ENCODE measurements around the gene TWIST2. TPM values are rescaled to one million over a fixed set of nuclear protein-coding genes. Genes with fewer than 3 reads are reported as not detected.

TWIST2 gene
- not detected in 2 replicates for total RNA-seq

DNA sequence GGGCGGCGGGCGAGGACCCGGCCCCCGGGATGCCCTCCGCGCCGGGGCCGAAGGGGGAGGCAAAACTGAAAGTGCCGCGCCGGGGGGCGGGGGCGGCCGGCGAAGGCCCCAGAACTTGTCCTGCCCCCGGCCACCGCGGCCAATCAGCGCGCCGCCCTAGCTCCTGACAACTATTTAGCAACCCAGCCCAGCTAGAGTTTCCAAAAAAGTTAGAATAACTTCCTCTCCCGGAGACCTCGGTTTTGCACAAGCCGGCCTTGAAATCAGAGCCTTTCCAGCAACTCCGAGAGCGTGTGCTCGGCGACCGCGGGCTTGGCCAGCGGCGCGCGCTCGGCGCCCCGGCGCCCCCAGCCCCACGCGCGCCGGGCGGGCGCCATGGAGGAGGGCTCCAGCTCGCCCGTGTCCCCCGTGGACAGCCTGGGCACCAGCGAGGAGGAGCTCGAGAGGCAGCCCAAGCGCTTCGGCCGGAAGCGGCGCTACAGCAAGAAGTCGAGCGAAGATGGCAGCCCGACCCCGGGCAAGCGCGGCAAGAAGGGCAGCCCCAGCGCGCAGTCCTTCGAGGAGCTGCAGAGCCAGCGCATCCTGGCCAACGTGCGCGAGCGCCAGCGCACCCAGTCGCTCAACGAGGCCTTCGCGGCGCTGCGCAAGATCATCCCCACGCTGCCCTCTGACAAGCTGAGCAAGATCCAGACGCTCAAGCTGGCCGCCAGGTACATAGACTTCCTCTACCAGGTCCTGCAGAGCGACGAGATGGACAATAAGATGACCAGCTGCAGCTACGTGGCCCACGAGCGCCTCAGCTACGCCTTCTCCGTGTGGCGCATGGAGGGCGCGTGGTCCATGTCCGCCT is at the start of gene TWIST2:
Gene TWIST2, plus strand, starts transcription at position 245 of the 850 bp plus-strand sequence. Its CDS starts 131 bp downstream, at position 376.
- intact Hi-C loops (cut with micrococcal nuclease) = no loop called here

DNA sequence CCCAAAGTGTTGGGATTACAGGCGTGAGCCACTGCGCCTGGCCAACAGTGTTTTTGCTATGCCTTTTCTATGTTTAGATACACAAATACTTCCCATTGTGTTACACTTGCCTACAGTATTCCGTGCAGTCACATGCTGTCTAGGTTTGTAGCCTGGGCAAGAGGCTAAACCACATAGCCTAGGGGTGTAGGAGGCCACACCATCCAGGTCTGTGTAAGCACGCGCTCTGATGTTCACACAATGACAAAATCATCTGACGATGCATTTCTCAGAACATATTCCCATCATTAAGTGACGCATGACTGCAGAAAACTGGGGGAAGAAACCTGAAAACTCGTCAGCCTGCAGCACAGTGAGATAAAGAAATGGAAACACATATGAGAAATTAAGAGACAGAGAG is 46.1 kb upstream of the TWIST2 start:
- intact Hi-C loops (cut with micrococcal nuclease) = no loop called here

DNA sequence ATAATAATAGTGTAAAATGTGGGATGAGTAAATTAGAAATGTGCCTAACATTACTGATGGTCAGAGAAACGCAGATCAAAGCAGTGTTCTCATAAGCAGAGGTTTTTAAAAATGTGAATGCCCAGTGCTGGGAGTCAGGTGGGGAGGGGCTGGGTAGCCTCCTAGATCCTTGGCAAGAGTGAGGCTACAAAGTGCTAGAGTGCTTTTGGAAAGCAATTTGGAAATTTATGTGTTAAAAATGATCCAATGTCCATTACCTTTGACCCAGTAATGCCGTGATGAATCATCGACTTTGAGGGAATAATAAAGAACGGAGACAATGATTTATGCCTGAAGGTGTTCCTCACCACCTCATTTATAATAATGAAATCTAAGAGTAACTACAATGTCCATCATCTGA is 44.9 kb upstream of the TWIST2 start:
- intact Hi-C loops (cut with micrococcal nuclease) = no loop called here

DNA sequence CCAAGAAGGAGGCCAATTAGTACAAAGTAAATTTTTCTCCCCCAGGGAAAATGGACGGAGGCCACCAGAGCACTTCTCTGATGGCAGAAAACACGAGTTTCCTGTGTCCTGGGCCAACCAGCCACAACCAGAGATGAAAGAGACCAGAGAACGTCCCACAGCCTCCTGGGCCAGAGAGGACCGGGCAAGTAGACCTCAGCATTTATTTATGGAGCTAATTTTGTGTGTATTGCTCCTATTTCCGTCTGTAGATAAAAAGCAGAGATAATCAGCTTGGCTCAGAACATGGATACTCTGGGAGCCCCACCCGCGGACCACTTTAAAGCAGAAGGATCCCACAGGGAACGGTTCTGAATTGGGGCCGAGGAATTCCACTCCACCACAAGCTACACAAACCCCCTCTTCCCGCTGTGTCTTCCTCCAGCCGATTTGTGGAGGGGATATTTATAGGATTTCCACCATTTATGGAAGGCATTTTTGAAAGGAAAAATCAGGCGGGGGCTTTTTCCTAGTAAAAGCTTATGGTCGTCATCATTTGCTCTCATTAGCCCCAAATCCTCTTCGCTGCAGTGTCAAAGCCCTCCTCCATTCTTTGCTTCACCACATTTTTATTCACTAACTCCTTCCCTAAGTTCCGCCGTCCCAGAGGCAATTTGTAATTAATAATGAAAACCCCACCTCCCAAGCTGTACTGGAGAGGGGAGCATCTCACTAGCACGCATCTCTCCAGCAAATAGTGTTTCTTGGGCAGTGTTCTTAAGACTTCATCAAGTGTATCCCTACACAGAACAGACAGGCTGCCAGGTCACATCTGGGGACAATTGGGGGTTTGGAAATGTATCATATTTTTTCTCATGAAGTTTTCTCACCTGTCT is 43.7 kb upstream of the TWIST2 start:
- intact Hi-C loops (cut with micrococcal nuclease) = no loop called here

DNA sequence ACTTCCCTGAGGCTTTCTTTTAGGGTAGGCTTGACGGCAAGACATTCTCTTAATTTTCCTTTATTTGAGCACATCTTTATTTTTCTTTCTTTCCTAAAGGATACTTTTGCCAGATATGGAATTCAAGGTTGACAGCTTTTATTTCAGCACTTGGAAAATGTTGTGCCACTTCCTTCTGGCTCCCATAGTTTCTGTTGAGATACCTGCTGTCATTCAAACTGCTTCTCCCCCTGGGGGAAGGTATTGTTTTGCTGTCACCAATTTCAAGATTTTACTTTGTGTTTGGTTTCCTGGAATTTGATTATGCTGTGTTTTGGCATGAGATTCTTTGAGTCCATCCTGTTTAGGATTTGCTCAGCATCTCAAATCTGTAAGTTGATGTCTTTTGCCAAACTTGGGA is 39.1 kb upstream of the TWIST2 start:
- intact Hi-C loops (cut with micrococcal nuclease) = no loop called here

DNA sequence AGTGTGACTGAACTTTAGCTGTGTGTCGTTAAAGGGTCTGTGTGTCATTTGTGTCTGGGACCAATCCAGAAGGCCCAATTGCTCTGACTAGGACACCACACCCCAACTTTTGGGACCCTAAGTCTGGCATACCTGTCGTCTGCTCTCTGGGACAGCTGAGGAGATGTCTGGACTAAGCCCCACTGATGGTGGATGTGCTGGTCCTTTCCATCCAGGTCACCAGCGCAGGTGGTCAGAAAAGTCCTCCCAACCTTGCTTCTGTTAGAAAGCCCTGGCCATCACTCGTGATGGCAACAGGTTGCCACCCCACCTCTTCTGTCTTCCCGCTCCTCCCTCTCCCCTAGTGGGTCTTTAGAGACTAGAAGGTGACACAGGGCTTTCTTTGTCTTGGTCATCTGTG is 37.6 kb upstream of the TWIST2 start:
- intact Hi-C loops (cut with micrococcal nuclease) = no loop called here

DNA sequence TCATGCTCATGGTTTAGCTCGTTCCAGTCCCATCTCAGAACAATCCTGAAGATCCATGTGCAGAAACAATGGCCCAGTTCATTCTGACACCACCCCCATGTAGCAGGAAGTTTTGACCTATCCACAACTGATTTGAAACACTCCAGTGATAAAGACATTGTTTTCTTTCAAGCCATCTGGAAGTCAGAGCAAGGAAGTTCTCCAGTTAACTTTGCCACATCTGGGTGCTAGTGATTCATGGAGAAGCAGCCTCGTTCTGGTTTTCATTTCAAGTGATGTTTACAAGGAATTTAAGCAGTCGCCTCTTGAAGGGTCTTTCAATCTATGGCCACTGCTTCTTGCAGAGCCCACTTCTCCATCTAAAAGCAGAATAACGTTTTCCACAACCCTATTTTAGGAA is 36.6 kb upstream of the TWIST2 start:
- intact Hi-C loops (cut with micrococcal nuclease) = no loop called here

DNA sequence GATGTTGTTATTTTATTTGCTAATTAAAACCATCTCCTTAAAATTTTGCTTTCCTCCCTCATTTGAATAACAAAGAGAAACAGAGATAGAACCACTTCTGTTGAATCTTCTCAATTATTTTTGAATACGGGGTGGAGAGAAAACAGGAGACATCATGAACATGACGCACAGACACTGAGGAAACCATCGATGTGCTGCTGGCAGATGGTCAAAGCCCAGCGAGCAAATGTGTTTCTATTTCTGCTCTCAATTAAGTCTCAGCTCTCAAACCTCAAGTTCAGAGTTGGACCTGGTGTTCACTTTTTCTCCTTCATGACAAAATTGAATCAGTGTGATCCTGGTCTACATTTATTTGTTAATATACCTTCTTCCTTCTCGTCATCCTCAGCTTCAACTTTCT is 36.1 kb upstream of the TWIST2 start:
- intact Hi-C loops (cut with micrococcal nuclease) = no loop called here

DNA sequence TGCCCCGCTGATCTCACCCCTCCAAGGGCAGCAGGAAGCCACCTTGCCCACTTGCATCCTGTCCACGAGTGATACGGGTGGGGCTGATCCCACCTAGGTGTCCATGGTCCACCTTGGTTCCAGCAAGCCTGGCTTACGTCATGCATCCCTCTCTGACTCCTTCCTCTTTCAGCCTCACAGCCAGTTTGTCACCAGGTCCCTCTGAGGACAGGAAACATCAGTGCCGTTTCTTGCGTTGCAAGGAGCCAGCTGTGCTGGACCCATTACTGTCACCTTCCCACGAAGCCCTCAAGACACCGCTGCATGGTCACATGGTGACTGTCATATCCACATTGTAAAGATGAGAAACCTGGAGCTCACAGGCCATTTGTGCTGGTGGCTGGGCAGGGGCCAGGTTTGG is 34.8 kb upstream of the TWIST2 start:
- intact Hi-C loops (cut with micrococcal nuclease) = no loop called here

DNA sequence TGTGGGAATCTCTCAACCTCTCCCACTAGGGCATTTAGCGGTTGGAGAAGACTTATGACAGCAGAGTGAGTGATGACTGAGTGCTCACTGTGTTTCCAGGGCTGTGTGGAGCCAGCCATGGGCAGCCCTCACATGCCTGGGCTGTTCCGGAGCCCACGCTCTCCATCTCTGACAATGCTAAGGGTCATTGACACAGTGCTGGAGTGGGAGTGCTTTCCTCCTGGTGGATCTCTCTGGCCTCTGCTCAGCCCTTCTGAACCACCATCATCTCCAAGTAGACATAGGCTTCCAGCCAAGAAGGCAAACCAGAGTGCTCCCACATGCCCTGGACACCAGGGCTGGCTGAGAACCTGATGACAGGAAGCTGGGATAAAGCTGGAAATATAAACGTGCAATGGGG is 33.1 kb upstream of the TWIST2 start:
- intact Hi-C loops (cut with micrococcal nuclease) = no loop called here

DNA sequence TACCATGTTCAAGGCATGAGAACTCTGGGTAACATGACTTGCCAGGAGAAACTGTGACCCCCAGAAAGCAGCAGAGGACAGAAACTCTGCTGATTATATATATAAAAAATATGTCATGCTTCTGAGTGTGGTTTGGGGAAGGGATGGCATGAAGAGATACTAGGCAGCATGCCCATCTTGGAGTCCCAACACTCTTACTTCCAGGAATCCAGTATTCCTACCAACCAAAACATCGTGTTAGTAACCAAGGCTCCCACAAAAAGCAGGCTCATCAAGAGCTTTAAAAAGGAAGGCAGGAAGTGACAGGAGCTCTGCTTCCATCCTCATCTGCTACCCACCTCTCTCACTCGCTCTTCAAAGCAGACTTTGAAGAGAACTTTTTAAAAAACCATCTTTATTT is 31.6 kb upstream of the TWIST2 start:
- intact Hi-C loops (cut with micrococcal nuclease) = no loop called here

DNA sequence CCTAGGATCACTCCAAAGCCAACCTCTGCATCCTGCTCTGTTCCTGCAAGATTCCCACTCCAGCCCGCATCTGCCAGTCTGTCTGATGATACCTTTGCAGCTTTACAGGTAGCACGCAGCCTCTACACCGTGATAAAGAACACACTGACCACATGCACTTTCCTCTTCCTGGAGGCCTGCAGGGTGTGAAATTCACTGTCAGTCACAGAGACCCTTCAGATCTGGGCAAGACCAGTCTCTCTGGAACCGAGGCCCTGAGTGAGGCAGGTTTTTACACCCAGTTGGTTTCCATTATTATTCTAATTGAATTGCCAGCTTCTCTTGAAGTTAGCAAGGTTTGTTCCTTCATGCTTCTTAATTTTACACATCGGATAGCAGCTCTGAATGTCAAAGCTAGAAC is 30.5 kb upstream of the TWIST2 start:
- intact Hi-C loops (cut with micrococcal nuclease) = no loop called here

DNA sequence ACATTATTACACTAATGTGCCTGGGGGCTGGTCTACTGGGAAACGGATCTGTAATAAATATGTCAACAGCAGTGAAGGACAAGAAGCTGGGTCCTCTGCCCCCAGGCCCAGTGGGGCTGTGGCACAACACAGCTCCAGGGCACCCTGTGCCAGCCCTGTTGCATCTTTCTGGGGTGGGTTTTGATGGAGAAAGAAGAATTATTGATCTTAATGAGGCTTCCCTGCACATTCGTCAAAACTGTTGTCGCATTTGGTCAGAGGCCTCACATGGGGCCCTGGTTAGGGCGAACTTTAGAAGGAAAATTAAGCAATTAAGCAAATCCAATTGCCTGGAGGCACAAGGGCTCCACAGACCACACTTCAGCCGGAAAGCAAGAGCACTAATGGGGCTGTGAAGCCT is 30.0 kb upstream of the TWIST2 start:
- intact Hi-C loops (cut with micrococcal nuclease) = no loop called here

DNA sequence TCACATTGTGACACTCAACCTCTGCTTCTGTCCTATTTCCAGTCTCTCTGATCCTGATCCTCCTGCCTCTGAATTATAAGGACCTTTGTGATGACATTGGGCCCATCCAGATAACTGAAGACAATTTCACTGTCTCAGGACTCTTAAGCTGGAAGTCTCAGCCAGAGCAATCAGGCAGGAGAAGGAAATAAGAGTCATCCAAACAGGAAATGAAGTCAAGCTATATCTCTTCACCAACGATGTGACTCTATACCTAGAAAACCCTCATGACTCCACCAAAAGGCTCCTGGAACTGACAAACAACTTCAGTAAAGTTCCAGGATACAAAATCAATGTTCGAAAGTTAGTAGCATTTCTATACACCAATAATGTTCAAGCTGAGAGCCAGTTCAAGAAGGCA is 29.3 kb upstream of the TWIST2 start:
- intact Hi-C loops (cut with micrococcal nuclease) = no loop called here

DNA sequence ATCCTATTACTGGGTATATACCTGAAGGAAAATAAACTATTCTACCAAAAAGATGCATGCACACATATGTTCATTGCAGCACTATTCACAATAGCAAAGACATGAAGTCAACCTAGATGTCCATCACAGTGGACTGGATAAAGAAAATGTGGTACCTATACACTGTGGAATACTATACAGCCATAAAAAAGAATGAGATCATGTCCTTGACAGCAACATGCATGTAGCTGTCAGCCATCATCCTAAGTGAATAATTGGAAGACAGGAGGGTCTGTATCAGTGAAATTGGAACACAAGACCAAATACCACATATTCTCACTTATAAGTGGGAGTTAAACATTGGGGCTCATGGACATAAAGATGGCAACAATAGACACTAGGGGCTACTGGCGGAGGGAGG is 27.7 kb upstream of the TWIST2 start:
- intact Hi-C loops (cut with micrococcal nuclease) = no loop called here

DNA sequence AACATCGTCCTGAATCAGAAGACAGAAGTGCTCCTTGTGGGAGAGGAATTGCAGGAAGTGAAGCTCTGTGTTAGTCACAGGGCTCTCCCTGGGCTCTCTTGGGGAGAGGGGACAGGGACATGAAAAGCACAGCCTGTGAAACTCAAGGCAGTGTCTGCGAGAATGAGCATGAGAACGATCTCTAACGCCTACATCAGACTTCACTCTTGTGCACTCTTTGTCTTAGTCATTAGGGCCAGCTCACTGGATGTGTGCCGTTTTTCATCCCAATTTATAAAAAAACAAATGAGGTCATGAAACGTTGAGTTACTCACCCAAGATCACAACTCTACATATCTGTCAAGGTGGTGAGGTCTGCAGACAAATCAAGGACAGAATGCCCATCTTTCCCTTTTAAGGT is 27.0 kb upstream of the TWIST2 start:
- intact Hi-C loops (cut with micrococcal nuclease) = no loop called here

DNA sequence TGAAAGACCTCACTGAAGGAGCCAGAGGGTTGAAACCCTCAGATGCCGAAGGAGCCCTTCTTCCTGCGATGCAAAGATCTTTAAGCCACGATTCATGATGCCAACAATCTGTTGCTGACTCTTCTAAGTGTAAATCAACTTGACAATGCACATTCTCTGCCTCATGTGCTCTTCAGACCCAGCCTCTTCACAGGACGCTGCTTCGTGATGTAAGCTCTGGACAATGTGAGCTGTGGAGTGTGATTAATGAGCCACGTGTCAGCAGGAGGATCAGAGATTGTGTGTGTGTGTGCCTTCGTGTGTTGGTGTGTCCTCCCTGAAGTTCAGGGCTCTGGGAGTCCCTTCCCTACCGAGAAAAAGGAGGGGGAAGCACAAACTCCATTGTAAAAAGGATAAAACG is 26.5 kb upstream of the TWIST2 start:
- intact Hi-C loops (cut with micrococcal nuclease) = no loop called here

DNA sequence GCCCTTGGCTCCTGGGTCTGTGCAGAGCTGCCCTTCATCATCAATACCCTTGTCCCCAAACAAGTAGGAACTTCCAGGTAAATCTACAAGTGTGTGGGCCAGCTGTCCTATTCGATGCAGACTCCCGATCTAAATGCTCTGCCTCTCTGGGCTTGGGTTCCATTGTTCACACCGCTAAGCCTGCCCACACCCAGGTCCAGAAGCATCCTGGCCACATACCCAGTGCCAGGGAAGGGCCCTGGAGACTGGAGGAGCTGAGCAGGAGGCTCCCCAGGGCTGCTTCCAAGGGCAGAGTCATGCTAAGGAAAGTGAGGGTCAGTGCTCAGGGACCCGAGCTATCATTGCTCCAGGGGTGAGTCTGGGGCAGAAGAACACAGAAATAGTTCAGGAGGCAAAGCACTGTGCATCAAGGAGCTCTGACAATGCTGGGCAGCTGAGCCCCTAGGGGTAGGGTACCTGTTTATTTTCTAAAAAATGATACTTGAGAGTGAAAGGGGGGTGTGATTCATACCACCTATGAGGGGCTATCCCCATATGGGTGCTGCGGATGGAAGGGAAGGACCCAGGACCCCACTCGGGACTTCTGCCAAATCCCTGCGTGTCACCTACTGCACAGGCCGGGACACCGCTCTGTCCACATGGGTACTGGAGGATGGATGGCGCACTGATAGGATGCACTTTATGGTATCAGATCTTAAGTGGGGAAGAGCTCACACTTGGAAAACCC is 25.8 kb upstream of the TWIST2 start:
- intact Hi-C loops (cut with micrococcal nuclease) = no loop called here

DNA sequence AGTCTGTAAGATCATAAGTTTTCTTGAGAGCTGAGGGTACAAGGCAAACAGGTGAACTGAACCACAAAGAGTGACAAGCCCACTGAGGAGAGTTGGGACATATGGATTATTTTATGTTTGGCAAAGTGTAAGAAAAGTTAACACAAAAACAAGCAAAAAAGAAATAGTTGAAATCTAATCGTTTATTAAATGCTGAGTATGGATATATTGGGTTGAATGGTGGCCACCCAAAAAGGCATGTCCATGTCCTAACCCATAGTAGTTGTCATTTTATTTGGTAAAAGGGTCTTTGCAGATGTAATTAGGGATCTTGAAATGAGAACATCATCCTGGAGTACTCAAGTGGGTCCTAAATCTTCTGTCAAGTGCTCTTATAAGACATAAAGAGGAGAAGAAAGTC is 24.9 kb upstream of the TWIST2 start:
- intact Hi-C loops (cut with micrococcal nuclease) = no loop called here

DNA sequence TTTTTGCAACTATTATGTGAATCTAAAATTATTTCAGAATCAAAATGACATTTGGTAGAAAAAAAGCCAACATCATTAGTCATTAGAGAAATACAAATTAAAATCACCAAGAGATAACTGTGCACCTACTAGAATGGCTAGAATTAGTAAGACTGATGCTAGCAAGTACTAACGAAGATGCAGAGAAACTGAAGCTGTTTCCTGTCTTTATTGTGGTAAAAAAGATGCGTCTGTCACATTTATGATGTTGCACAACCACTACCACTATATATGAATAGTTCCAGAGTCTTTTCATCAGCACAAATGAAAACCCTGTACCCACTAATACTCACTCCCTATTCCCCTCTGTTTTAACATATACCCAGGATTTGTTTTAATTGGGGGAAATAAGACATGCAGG is 16.7 kb upstream of the TWIST2 start:
- intact Hi-C loops (cut with micrococcal nuclease) = no loop called here

DNA sequence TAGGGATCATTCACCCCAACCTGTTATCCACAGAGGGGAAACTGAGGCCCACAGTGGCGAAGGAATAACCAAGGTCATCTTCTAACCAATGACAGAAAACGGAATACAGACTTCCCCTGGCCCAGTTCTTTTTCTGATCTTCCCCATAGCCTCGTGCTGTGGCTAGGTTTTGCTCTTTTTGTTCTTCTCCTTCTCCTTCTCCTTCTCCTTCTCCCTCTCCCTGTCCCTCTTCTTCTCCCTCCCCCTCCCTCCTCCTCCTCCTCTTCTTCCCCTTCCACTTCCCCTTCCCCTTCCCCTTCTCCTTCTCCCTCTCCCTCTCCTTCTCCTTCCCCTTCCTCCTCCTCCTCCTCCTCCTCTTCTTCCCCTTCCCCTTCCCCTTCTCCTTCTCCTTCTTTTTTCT is 12.9 kb upstream of the TWIST2 start:
- intact Hi-C loops (cut with micrococcal nuclease) = no loop called here

DNA sequence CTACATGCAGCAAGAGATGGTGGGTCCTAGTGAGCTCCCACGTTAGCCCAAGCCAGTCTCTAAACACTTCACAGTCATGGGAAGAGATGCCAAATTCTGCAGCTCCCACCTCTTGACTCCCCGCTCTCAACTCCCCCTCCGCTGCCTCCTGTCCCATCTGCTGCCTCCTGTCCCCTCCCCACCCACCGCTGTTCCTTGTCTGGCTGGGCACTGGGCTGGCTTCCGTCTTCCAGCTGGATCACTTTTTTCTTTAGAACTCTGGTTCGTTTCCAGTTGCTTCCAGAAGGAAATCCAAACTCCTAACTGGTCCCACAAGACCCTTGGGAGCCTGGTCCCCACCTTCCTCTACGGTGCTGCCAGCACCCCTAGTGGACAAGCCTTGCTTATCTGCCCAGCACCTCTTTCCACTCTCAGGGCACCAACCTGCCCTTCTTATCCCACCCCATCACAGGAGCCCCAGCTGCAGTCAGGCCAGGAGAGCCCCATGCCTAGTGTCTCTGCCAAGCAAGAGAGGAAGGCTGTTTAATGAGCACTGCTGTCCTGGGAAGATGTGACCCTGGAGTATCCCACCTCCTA is 12.1 kb upstream of the TWIST2 start:
- intact Hi-C loops (cut with micrococcal nuclease) = no loop called here
